B cell (primary cell): Measurements from ENCODE around the gene ORAI3. TPM values are rescaled to one million over a fixed set of nuclear protein-coding genes. Genes with fewer than 3 reads are reported as not detected.

Experiments
- ATAC-seq: fragments of 200-7000 bp; cut with Tn5 transposase; one replicate; pipeline ENCODE4 v1.10.0; 2021; ENCODE audit warnings: low read depth, mild to moderate bottlenecking, moderate number of reproducible peaks, moderate library complexity
- CTCF ChIA-PET: fragments of 350-600 bp; sonication (Branson Sonifier 250); formaldehyde crosslinking; loops from one replicate; lab custom pipeline; 2021; ENCODE audit warnings: antibody characterized with exemption, inconsistent platforms; lab: Charles Lee
- POLR2A ChIA-PET: fragments of 350-600 bp; sonication (Branson Sonifier 250); formaldehyde crosslinking; loops from one replicate; lab custom pipeline; 2021; ENCODE audit warnings: antibody characterized with exemption; lab: Charles Lee
- DNase-seq: peaks from one replicate; pipeline ENCODE4 v3.0.0; 2013
- H2AFZ ChIP-seq: 2 replicates; pipeline ENCODE4 v1.6.1; 2012; ENCODE audit warnings: mild to moderate bottlenecking, low read depth, low read length; ENCODE audit not compliant: insufficient read depth, poor library complexity, severe bottlenecking
- H3K27ac ChIP-seq, 2 donors: 1 replicate in 1 of 2; 2 replicates in 1 of 2; pipeline ENCODE4 v1.5.1; 2012 to 2013; ENCODE audit warnings: low read length in 2 of 2, mild to moderate bottlenecking in 2 of 2, moderate library complexity in 1 of 2
- H3K27me3 ChIP-seq, 4 experiments: fragments of 200-600 bp in 1 of 4; sonication (generic) in 1 of 4; replicated peaks in 1 of 4; 1 replicate in 2 of 4; 2 replicates in 2 of 4; pipeline versions ENCODE4 v1.6.1 to v1.7.0; 2013 to 2016; ENCODE audit warnings: low read length in 3 of 4, mild to moderate bottlenecking in 2 of 4, mixed read lengths in 1 of 4, moderate library complexity in 1 of 4; ENCODE audit not compliant: insufficient read depth in 4 of 4, control insufficient read depth in 3 of 4; ENCODE audit errors: control extremely low read depth in 1 of 4
- H3K36me3 ChIP-seq, 2 experiments: replicated peaks in 1 of 2; 1 replicate in 1 of 2; 2 replicates in 1 of 2; pipeline versions ENCODE4 v1.6.1 to v1.7.1; 2013; ENCODE audit warnings: low read length in 1 of 2; ENCODE audit not compliant: insufficient read depth in 2 of 2, control insufficient read depth in 1 of 2; ENCODE audit errors: control extremely low read depth in 1 of 2, extremely low read depth in 1 of 2
- H3K4me1 ChIP-seq, 2 donors: fragments of 200-600 bp in 1 of 2; sonication (generic) in 1 of 2; 1 replicate in 1 of 2; 2 replicates in 1 of 2; pipeline versions ENCODE4 v1.5.1 to v1.6.1; 2013 to 2017; ENCODE audit warnings: low read length in 2 of 2; ENCODE audit not compliant: control insufficient read depth in 2 of 2, insufficient read depth in 2 of 2
- H3K4me2 ChIP-seq: replicated peaks from 2 replicates; pipeline ENCODE3; 2012; ENCODE audit warnings: mild to moderate bottlenecking, low read depth, low read length; ENCODE audit not compliant: poor library complexity, severe bottlenecking
- H3K4me3 ChIP-seq, 5 experiments: fragments of 200-600 bp in 1 of 5; sonication (generic) in 1 of 5; 1 replicate in 3 of 5; 2 replicates in 2 of 5; pipeline versions ENCODE4 v1.5.1 to v1.7.0; 2011 to 2016; ENCODE audit warnings: low read length in 4 of 5, mild to moderate bottlenecking in 4 of 5, low read depth in 2 of 5, control low read depth in 1 of 5, moderate library complexity in 1 of 5; ENCODE audit not compliant: insufficient read depth in 1 of 5; ENCODE audit errors: control extremely low read depth in 1 of 5, extremely low read depth in 1 of 5
- H3K79me2 ChIP-seq: fragments of 200-600 bp; sonication (generic); one replicate; pipeline ENCODE4 v1.6.0; 2016; ENCODE audit warnings: low read length; ENCODE audit not compliant: control insufficient read depth, insufficient read depth
- H3K9ac ChIP-seq: fragments of 200-600 bp; sonication (generic); 2 replicates; pipeline ENCODE4 v1.6.1; 2017; ENCODE audit warnings: mild to moderate bottlenecking, low read length, moderate library complexity
- H3K9me3 ChIP-seq, 3 donors: one replicate each; pipeline versions ENCODE4 v1.6.1 to v1.7.1; 2013; ENCODE audit warnings: low read length in 2 of 3; ENCODE audit not compliant: control insufficient read depth in 2 of 3, insufficient read depth in 1 of 3; ENCODE audit errors: control extremely low read depth in 1 of 3
- H4K20me1 ChIP-seq: 2 replicates; pipeline ENCODE4 v1.6.0; 2012; ENCODE audit warnings: mild to moderate bottlenecking, low read length; ENCODE audit not compliant: insufficient read depth, control insufficient read depth, poor library complexity, severe bottlenecking
- H3K27ac Mint-ChIP-seq: one replicate; pipeline ENCODE4 v1.8.0; 2021; ENCODE audit warnings: mixed read lengths
- H3K27me3 Mint-ChIP-seq: one replicate; pipeline ENCODE4 v1.8.0; 2021; ENCODE audit warnings: mixed read lengths
- H3K4me1 Mint-ChIP-seq: one replicate; pipeline ENCODE4 v1.8.0; 2021; ENCODE audit warnings: mixed read lengths
- H3K4me3 Mint-ChIP-seq: one replicate; pipeline ENCODE4 v1.8.0; 2021; ENCODE audit warnings: mixed read lengths
- H3K9me3 Mint-ChIP-seq: one replicate; pipeline ENCODE4 v1.8.0; 2022; ENCODE audit warnings: mixed read lengths; ENCODE audit not compliant: insufficient read depth
- EZH2 ChIP-seq: IDR thresholded peaks from 2 replicates; pipeline ENCODE4 v1.6.1; 2012; ENCODE audit warnings: borderline replicate concordance, low read depth, mild to moderate bottlenecking, moderate library complexity, low read length; ENCODE audit not compliant: insufficient read depth, poor library complexity, severe bottlenecking
- WGBS: methylation state at CpG from one replicate; pipeline ENCODE4 v1.1.5; 2013; ENCODE audit warnings: missing lambda C conversion rate; ENCODE audit not compliant: insufficient coverage; 5-methylcytosine and 5-hydroxymethylcytosine counted together
- intact Hi-C: fragments of 100-400 bp; cut with micrococcal nuclease; formaldehyde crosslinking; loops from one replicate; pipeline ENCODE4 v1.10.0; 2022
- polyA plus RNA-seq: library from polyadenylated mRNA; depleted of rRNA; stranded (reverse); fragments of >200 nt; gene quantifications from 2 replicates; pipeline ENCODE4 v1.2.3, GENCODE V29; 2012
- total RNA-seq, 2 donors: library from RNA; stranded (reverse); fragments of 120-200 nt in 1 of 2; gene quantifications; 1 replicate in 1 of 2; 2 replicates in 1 of 2; pipeline versions ENCODE4 v1.2.3 to v1.2.4, GENCODE V29; 2013 to 2022
- TF ChIP-seq, protein P1 (sequence below): fragments of 200-600 bp; IDR thresholded peaks from one replicate; pipeline ENCODE4 v1.8.0; 2022; ENCODE audit warnings: antibody characterized with exemption, mild to moderate bottlenecking

ORAI3 gene
- total and polyA plus RNA-seq, 2 donors (not counting 1 experiment from before 2014, with no cell fraction given) = 32.2 to 51.8 TPM

DNA sequence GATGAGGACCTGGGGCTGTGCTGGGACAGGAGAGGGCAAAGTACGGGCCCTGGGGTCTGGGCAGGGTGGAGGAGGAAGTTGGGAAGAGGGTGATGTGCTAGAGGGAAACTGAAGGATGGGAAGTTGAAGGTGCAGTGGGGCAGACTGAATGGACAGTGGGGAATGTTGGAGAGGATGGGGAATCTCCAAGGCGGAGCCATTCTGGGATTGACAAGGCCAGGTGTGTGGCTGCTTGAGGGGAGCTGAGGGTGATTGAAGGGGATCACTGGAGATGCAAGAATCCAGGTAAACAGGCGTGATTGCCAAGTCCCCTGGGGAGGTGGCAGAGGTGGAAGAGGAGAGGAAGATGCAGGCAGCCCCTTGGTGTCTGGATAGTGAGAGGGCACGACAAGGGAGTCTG, 27.6 kb downstream of the ORAI3 start:
- no peak overlapping the region for H3K9ac ChIP-seq
- H3K27me3 ChIP-seq = no peaks in the 10 kb centered on the region
- intact Hi-C loops = no loop called here
- TF ChIP-seq, protein P1, sequence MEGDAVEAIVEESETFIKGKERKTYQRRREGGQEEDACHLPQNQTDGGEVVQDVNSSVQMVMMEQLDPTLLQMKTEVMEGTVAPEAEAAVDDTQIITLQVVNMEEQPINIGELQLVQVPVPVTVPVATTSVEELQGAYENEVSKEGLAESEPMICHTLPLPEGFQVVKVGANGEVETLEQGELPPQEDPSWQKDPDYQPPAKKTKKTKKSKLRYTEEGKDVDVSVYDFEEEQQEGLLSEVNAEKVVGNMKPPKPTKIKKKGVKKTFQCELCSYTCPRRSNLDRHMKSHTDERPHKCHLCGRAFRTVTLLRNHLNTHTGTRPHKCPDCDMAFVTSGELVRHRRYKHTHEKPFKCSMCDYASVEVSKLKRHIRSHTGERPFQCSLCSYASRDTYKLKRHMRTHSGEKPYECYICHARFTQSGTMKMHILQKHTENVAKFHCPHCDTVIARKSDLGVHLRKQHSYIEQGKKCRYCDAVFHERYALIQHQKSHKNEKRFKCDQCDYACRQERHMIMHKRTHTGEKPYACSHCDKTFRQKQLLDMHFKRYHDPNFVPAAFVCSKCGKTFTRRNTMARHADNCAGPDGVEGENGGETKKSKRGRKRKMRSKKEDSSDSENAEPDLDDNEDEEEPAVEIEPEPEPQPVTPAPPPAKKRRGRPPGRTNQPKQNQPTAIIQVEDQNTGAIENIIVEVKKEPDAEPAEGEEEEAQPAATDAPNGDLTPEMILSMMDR = no peak
- TF ChIP-seq EZH2 = no peak
- H3K4me1 ChIP-seq = no peaks in the 10 kb centered on the region
- H3K4me3 ChIP-seq = no peak overlapping the region
- DNase-seq (no peak), ATAC-seq (no peak)
- peaks cover 19% of the 10 kb centered on the region for H4K20me1 ChIP-seq
- H3K36me3 ChIP-seq = peaks cover 4 to 61% of the 10 kb centered on the region in 2 experiments
- no peaks in the 10 kb centered on the region for H3K9me3 Mint-ChIP-seq
- CTCF ChIA-PET = no interaction called here
- POLR2A ChIA-PET = no interaction called here
- WGBS = 100% methylated on average over 4 of the region's 4 CpGs
- H3K27ac Mint-ChIP-seq = no peak overlapping the region
- H3K4me2 ChIP-seq = no peak overlapping the region
- H3K27ac ChIP-seq = no peak overlapping the region
- no peak overlapping the region for H2AFZ ChIP-seq
- no peaks in the 10 kb centered on the region for H3K27me3 Mint-ChIP-seq
- peaks cover 14% of the 10 kb centered on the region for H3K79me2 ChIP-seq
- H3K9me3 ChIP-seq = no peaks in the 10 kb centered on the region
- H3K4me3 Mint-ChIP-seq = no peak overlapping the region
- H3K4me1 Mint-ChIP-seq = no peaks in the 10 kb centered on the region

DNA sequence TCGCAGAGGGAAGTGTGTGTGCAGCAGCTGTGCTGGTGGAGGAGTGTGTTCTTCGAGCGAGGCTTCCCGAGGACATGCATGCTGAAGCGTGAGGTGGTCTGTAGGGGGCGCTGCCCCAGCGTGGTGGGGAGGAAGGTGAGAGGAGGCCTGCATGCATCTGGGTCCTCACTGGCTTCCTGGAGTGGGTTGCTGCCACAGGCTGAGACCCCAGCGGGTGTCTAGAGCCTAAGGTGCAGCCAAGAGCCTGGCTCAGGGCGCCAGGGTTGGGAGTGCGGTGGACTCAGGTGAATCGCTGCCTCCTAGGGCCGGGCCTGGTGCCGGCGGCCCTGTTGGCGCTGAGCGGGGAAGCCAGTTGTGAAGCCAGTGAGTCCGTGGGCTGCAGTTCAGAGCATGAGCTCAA, 28.6 kb downstream of the ORAI3 start:
- no peak overlapping the region for H3K4me3 Mint-ChIP-seq
- H3K27me3 ChIP-seq = no peaks in the 10 kb centered on the region
- H3K4me1 Mint-ChIP-seq = no peaks in the 10 kb centered on the region
- peaks cover 14% of the 10 kb centered on the region for H3K79me2 ChIP-seq
- H2AFZ ChIP-seq = no peak overlapping the region
- no peaks in the 10 kb centered on the region for H3K27me3 Mint-ChIP-seq
- 92% methylated on average over 17 of the region's 17 CpGs for WGBS
- ChIA-PET POLR2A (no interaction called here), CTCF (interaction anchor here (0.7 kb wide), 1 partner anchor 24 kb away, joined by 3 read pairs; no protein-coding TSS in a partner anchor)
- no peak overlapping the region for H3K9ac ChIP-seq
- no peak overlapping the region for H3K27ac ChIP-seq
- H3K9me3 ChIP-seq = no peaks in the 10 kb centered on the region
- no peak overlapping the region for H3K27ac Mint-ChIP-seq
- intact Hi-C loops = no loop called here
- no peaks in the 10 kb centered on the region for H3K9me3 Mint-ChIP-seq
- peak; percentile 23 for DNase-seq
- no peak for ATAC-seq
- no peak overlapping the region for H3K4me3 ChIP-seq
- peaks cover 19% of the 10 kb centered on the region for H4K20me1 ChIP-seq
- H3K36me3 ChIP-seq = peaks cover 4 to 54% of the 10 kb centered on the region in 2 experiments
- H3K4me2 ChIP-seq = no peak overlapping the region
- no peaks in the 10 kb centered on the region for H3K4me1 ChIP-seq
- no peak for TF ChIP-seq EZH2
- TF ChIP-seq, protein P1 = peak; percentile 23
